GM18505 (cell line): Measurements from ENCODE around the gene PFKFB4.
"Not testable (repeated sequence)": the region's sequence is repeated elsewhere in the genome, so short reads cannot be mapped to it uniquely, and the experiment has no call there.

Experiments used
- ATAC-seq: cut with Tn5 transposase; IDR thresholded peaks from one replicate; pipeline ENCODE4 v1.9.1; 2021; ENCODE audit not compliant: unreplicated experiment
- POLR2A ChIP-seq: IDR thresholded peaks from 4 replicates; pipeline ENCODE4 v1.6.1; 2011; ENCODE audit warnings: borderline replicate concordance; ENCODE audit not compliant: insufficient read depth, insufficient read length; ENCODE audit errors: extremely low read depth

PFKFB4 gene

GRCh38 chr3:48543271-48543866 lies 13.2 kb downstream of the PFKFB4 start:
- ATAC-seq = no peak
- no peak for TF ChIP-seq POLR2A

GRCh38 chr3:48538451-48538850 lies 18.2 kb downstream of the PFKFB4 start:
- TF ChIP-seq POLR2A = no peak
- ATAC-seq = no peak

GRCh38 chr3:48536785-48537184 lies 19.8 kb downstream of the PFKFB4 start:
- no peak for ATAC-seq
- no peak for TF ChIP-seq POLR2A

- TF ChIP-seq POLR2A = no peak
- no peak for ATAC-seq
These were observed 20.5 kb downstream of the PFKFB4 start for GRCh38 chr3:48536116-48536515.

- ATAC-seq = no peak
These were observed 21.0 kb downstream of the PFKFB4 start for GRCh38 chr3:48535578-48535977.

GRCh38 chr3:48532977-48533337 lies 23.6 kb downstream of the PFKFB4 start:
- no peak for ATAC-seq
- no peak for TF ChIP-seq POLR2A

More at GRCh38 chr3:48535578-48535977, 21.0 kb downstream of the PFKFB4 start:
- TF ChIP-seq POLR2A = no peak

- TF ChIP-seq POLR2A = no peak
- ATAC-seq = no peak
These were observed 24.2 kb downstream of the PFKFB4 start for GRCh38 chr3:48532271-48532976.

- ATAC-seq = not testable (repeated sequence)
These were observed 25.9 kb downstream of the PFKFB4 start for GRCh38 chr3:48530701-48531100.

GRCh38 chr3:48528754-48529153 lies 27.8 kb downstream of the PFKFB4 start:
- no peak for ATAC-seq

GRCh38 chr3:48528048-48528447 lies 28.6 kb downstream of the PFKFB4 start:
- ATAC-seq = no peak
- no peak for TF ChIP-seq POLR2A

More at GRCh38 chr3:48528754-48529153, 27.8 kb downstream of the PFKFB4 start:
- TF ChIP-seq POLR2A = no peak

GRCh38 chr3:48524970-48525369 lies 31.6 kb downstream of the PFKFB4 start:
- TF ChIP-seq POLR2A = no peak
- no peak for ATAC-seq

GRCh38 chr3:48521635-48522034 lies 35.0 kb downstream of the PFKFB4 start:
- no peak for ATAC-seq
- no peak for TF ChIP-seq POLR2A

- TF ChIP-seq POLR2A = no peak
- no peak for ATAC-seq
These were observed 37.3 kb downstream of the PFKFB4 start for GRCh38 chr3:48519277-48519643.

GRCh38 chr3:48518638-48519276 lies 37.8 kb downstream of the PFKFB4 start:
- ATAC-seq = no peak
- TF ChIP-seq POLR2A = no peak

GRCh38 chr3:48518069-48518468 lies 38.5 kb downstream of the PFKFB4 start:
- ATAC-seq = no peak

GRCh38 chr3:48516571-48516970 lies 40.0 kb downstream of the PFKFB4 start:
- no peak for ATAC-seq
- TF ChIP-seq POLR2A = no peak

More at GRCh38 chr3:48518069-48518468, 38.5 kb downstream of the PFKFB4 start:
- no peak for TF ChIP-seq POLR2A
